Left lung (tissue), 14 donors: ENCODE data around the gene PARP8. TPM values are rescaled to one million over a fixed set of nuclear protein-coding genes. Genes with fewer than 3 reads are reported as not detected.
"Not testable (repeated sequence)": the region's sequence is repeated elsewhere in the genome, so short reads cannot be mapped to it uniquely, and the experiment has no call there.

Source experiments
- ATAC-seq: fragments of 200-7000 bp; cut with Tn5 transposase; one replicate; pipeline ENCODE4 v1.9.1; 2020; ENCODE audit warnings: moderate library complexity
- DNase-seq, 4 donors: peaks; one replicate each; pipeline ENCODE4 v3.0.0-alpha.2; 2013 to 2020
- H3K27ac ChIP-seq, 2 donors: fragments of 200-600 bp; sonication (generic) in 1 of 2; one replicate each; pipeline versions ENCODE4 v1.5.0 to v1.8.0; 2020 to 2021
- H3K27me3 ChIP-seq, 2 donors: fragments of 200-600 bp; sonication (generic) in 1 of 2; one replicate each; pipeline versions ENCODE4 v1.5.0 to v1.8.0; 2020 to 2021
- H3K36me3 ChIP-seq, 2 donors: fragments of 200-600 bp; sonication (generic) in 1 of 2; one replicate each; pipeline versions ENCODE4 v1.5.0 to v1.8.0; 2020 to 2021
- H3K4me1 ChIP-seq, 2 donors: fragments of 200-600 bp; one replicate each; pipeline ENCODE4 v1.8.0; 2021
- H3K4me3 ChIP-seq, 2 donors: fragments of 200-600 bp; sonication (generic) in 1 of 2; one replicate each; pipeline versions ENCODE4 v1.5.0 to v1.8.0; 2020 to 2021; ENCODE audit warnings: mild to moderate bottlenecking in 1 of 2
- H3K9me3 ChIP-seq, 2 donors: fragments of 200-600 bp; sonication (generic) in 1 of 2; one replicate each; pipeline versions ENCODE4 v1.5.0 to v1.8.0; 2020 to 2021
- intact Hi-C, 2 donors: fragments of 100-400 bp; cut with DNase I; formaldehyde crosslinking; loops; one replicate each; pipeline versions ENCODE4 v1.11.2 to v1.14.2; 2022
- long read RNA-seq, 12 donors: library from polyadenylated mRNA in 2 of 12; unstranded in 2 of 12; transcript quantifications; one replicate each; pipeline ENCODE4 v2.0.0 and lab custom pipeline, GENCODE V29; 2019 to 2026
- polyA plus RNA-seq, 6 donors: library from polyadenylated mRNA; unstranded; fragments of 120-200 nt; gene quantifications; one replicate each; pipeline ENCODE4 v1.2.1, GENCODE V29; 2013; ENCODE audit not compliant: insufficient read length in 6 of 6
- total RNA-seq, 2 donors: library from RNA; stranded (reverse); fragmentation: NEBNext Ultra II Directional; extraction: Animal tissue kit (Norgen Biotek cat#: 25700); gene quantifications; one replicate each; pipeline ENCODE4 v1.2.1, GENCODE V29; 2021
- TF ChIP-seq, protein P1 (sequence below), 2 donors: fragments of 200-600 bp; sonication (generic) in 1 of 2; IDR thresholded peaks; one replicate each; pipeline versions ENCODE4 v1.5.0 to v1.8.0; 2021; ENCODE audit warnings: antibody characterized with exemption in 2 of 2
- donor health status: DM: no; HTN: yes; CAD: no.
- donor health status: DM: no; HTN: no; CAD: no.

Gene PARP8, protein sequence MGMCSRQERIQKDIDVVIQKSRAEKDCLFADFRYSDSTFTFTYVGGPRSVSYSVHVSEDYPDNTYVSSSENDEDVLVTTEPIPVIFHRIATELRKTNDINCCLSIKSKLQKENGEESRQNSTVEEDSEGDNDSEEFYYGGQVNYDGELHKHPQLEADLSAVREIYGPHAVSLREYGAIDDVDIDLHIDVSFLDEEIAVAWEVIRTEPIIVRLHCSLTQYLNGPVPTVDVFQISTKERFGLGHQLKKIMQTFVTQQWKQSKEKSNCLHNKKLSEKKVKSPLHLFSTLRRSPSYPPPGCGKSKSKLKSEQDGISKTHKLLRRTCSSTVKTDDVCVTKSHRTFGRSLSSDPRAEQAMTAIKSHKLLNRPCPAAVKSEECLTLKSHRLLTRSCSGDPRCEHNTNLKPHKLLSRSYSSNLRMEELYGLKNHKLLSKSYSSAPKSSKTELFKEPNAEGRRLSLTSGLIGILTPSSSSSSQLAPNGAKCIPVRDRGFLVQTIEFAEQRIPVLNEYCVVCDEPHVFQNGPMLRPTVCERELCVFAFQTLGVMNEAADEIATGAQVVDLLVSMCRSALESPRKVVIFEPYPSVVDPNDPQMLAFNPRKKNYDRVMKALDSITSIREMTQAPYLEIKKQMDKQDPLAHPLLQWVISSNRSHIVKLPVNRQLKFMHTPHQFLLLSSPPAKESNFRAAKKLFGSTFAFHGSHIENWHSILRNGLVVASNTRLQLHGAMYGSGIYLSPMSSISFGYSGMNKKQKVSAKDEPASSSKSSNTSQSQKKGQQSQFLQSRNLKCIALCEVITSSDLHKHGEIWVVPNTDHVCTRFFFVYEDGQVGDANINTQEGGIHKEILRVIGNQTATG
- 10 to 100 TPM; 33.6 to 41.3 TPM for total RNA-seq
- polyA plus RNA-seq: 10 to 100 TPM; 19.1 to 23.0 (median 21.5) TPM
- long read RNA-seq, donor 1, full-length matches to known transcripts: 2 of 2 reads
- long read RNA-seq, donor 1, partial matches to known transcripts: 0 of 2 reads
- long read RNA-seq, donor 1, other reads (novel, unspliced or antisense): 0 of 2 reads
- long read RNA-seq, donor 2, full-length matches to known transcripts: 1 of 1 reads
- long read RNA-seq, donor 2, partial matches to known transcripts: 0 of 1 reads
- long read RNA-seq, donor 2, other reads (novel, unspliced or antisense): 0 of 1 reads
- long read RNA-seq, donor 3, full-length matches to known transcripts: 1 of 1 reads
- long read RNA-seq, donor 3, partial matches to known transcripts: 0 of 1 reads
- long read RNA-seq, donor 3, other reads (novel, unspliced or antisense): 0 of 1 reads
- long read RNA-seq, donor 4, partial matches to known transcripts: 1 of 2 reads
- long read RNA-seq, donor 4, other reads (novel, unspliced or antisense): 1 of 2 reads
- long read RNA-seq, donor 5, full-length matches to known transcripts: 1 of 12 reads
- long read RNA-seq, donor 5, partial matches to known transcripts: 11 of 12 reads
- long read RNA-seq, donor 5, other reads (novel, unspliced or antisense): 0 of 12 reads
- long read RNA-seq, donor 6, full-length matches to known transcripts: 1 of 1 reads
- long read RNA-seq, donor 6, partial matches to known transcripts: 0 of 1 reads
- long read RNA-seq, donor 6, other reads (novel, unspliced or antisense): 0 of 1 reads
- long read RNA-seq, donor 7: 0 reads
- long read RNA-seq, donor 8, partial matches to known transcripts: 0 of 3 reads
- long read RNA-seq, donor 8, other reads (novel, unspliced or antisense): 0 of 3 reads
- long read RNA-seq, donor 9: 0 reads
- long read RNA-seq, donor 10: 0 reads
- long read RNA-seq, donor 11, partial matches to known transcripts: 0 of 2 reads
- long read RNA-seq, donor 11, other reads (novel, unspliced or antisense): 0 of 2 reads
- long read RNA-seq, donor 12, full-length matches to known transcripts: 2 of 2 reads
- long read RNA-seq, donor 12, partial matches to known transcripts: 0 of 2 reads
- long read RNA-seq, donor 12, other reads (novel, unspliced or antisense): 0 of 2 reads

DNA sequence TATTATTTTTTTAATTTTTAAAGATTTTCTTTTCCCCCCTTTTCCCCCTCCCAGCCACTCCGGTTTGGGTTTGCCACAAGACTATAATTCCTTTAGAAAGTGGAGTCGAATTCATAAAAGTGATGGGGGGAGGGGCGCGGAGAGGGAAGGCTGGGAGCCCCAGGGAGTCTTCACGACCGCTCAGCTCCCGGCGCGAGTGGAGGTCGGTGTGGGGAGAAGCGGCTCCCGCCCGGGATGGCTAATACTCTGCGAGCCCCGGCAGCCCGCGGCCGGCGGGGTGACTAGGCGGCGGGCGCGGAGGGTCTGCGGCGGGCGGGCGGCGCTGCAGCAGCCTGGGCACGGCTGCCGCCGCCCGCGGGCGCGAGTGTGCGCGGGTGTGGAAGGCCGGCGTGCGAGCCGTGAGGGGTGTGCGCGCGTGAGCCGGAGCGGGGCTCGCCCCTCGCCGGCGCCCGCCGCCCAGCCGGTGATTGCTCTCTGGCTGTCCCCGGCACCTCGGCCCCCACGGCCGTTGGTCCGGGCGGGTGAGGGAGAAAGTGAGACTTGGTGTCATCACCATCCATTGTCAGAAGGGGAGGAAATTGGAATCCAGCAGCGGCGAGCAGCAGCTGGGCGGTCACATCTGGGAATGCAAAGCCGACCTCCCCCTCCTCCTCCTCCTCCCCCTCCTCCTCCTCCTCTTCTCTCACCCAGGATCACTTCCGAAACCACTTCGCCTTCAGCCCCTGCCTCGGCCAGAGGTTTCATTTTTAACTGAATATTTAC is at the start of gene PARP8:
Gene PARP8 (plus strand): TSS at position 377 of the 762 bp plus-strand sequence. CDS start 459 bp downstream, outside the sequence.
- ATAC-seq (peak; percentile 48), DNase-seq (peak; percentile 61 to 89 (median 68))
- Histone ChIP-seq H3K27ac (peak within 1 kb of the TSS; percentile 91 to 98), H3K4me3 (peak within 1 kb of the TSS; percentile 78 to 96), H3K9me3 (no peaks in the 10 kb centered on the region), H3K36me3 (no peaks in the 10 kb centered on the region), H3K4me1 (peaks cover 2 to 57% of the 10 kb centered on the region in 2 donors), H3K27me3 (no peaks in the 10 kb centered on the region)
- intact Hi-C loops: no loop called here
- TF ChIP-seq, protein P1, sequence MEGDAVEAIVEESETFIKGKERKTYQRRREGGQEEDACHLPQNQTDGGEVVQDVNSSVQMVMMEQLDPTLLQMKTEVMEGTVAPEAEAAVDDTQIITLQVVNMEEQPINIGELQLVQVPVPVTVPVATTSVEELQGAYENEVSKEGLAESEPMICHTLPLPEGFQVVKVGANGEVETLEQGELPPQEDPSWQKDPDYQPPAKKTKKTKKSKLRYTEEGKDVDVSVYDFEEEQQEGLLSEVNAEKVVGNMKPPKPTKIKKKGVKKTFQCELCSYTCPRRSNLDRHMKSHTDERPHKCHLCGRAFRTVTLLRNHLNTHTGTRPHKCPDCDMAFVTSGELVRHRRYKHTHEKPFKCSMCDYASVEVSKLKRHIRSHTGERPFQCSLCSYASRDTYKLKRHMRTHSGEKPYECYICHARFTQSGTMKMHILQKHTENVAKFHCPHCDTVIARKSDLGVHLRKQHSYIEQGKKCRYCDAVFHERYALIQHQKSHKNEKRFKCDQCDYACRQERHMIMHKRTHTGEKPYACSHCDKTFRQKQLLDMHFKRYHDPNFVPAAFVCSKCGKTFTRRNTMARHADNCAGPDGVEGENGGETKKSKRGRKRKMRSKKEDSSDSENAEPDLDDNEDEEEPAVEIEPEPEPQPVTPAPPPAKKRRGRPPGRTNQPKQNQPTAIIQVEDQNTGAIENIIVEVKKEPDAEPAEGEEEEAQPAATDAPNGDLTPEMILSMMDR (IDR thresholded peaks at IDR 0.05): no peak

GRCh38 chr5:50623666-50624065 is 42.8 kb upstream of the PARP8 start:
- TF ChIP-seq, protein P1 (IDR thresholded peaks at IDR 0.05): no peak
- Histone ChIP-seq H3K27me3 (no peaks in the 10 kb centered on the region), H3K36me3 (no peaks in the 10 kb centered on the region), H3K4me1 (no peaks in the 10 kb centered on the region), H3K9me3 (peaks cover 0 to 4% of the 10 kb centered on the region in 2 donors), H3K27ac (no peak overlapping the region), H3K4me3 (no peak overlapping the region)
- ATAC-seq (peak; percentile 95), DNase-seq (peak in 2 of 4 donors; percentile 18 to 52)
- intact Hi-C loops: no loop called here

GRCh38 chr5:50634866-50635265 is 31.6 kb upstream of the PARP8 start:
- peak in 1 of 4 donors; percentile 49 for DNase-seq

GRCh38 chr5:50637576-50637975 is 28.9 kb upstream of the PARP8 start:
- H3K36me3 ChIP-seq, H3K9me3 ChIP-seq, H3K4me3 ChIP-seq, H3K27me3 ChIP-seq, DNase-seq, H3K27ac ChIP-seq, intact Hi-C loops, ATAC-seq: not testable (repeated sequence)
- H3K4me1 ChIP-seq: peaks cover 0 to 20% of the 10 kb centered on the region in 2 donors

More at GRCh38 chr5:50634866-50635265, 31.6 kb upstream of the PARP8 start:
- Histone ChIP-seq H3K27ac (peak overlapping the region in 1 of 2 donors; percentile 31), H3K4me1 (peaks cover 0 to 20% of the 10 kb centered on the region in 2 donors)
- H3K9me3 ChIP-seq, intact Hi-C loops, H3K36me3 ChIP-seq, ATAC-seq, H3K4me3 ChIP-seq, H3K27me3 ChIP-seq: not testable (repeated sequence)
